Psoas muscle (tissue), 8 donors: Measurements from ENCODE around the gene SFTA2. TPM values are rescaled to one million over a fixed set of nuclear protein-coding genes. Genes with fewer than 3 reads are reported as not detected.
A peak's percentile ranks its signal among the peaks of the same experiment; 100 is the strongest.

ENCODE experiments used
- ATAC-seq, 4 donors: fragments of 200-7000 bp; cut with Tn5 transposase; one replicate each; pipeline ENCODE4 v1.9.1; 2020; ENCODE audit warnings: moderate library complexity in 3 of 4, mild to moderate bottlenecking in 2 of 4
- DNase-seq, 2 donors: peaks; one replicate each; pipeline ENCODE4 v3.0.0-alpha.2; 2020
- H3K27ac ChIP-seq: fragments of 200-600 bp; one replicate; pipeline ENCODE4 v1.8.0; 2022
- H3K27me3 ChIP-seq, 3 donors: fragments of 200-600 bp in 1 of 3; one replicate each; pipeline versions ENCODE4 v1.6.1 to v1.8.0; 2013 to 2022; ENCODE audit warnings: low read length in 2 of 3, mild to moderate bottlenecking in 2 of 3, moderate library complexity in 1 of 3; ENCODE audit not compliant: insufficient read depth in 3 of 3
- H3K36me3 ChIP-seq, 2 donors: fragments of 200-600 bp in 1 of 2; one replicate each; pipeline versions ENCODE4 v1.6.1 to v1.8.0; 2013 to 2022; ENCODE audit warnings: low read depth in 1 of 2, mild to moderate bottlenecking in 1 of 2, moderate library complexity in 1 of 2; ENCODE audit not compliant: insufficient read depth in 1 of 2
- H3K4me1 ChIP-seq: fragments of 200-600 bp; one replicate; pipeline ENCODE4 v1.8.0; 2022
- H3K4me3 ChIP-seq: fragments of 200-600 bp; one replicate; pipeline ENCODE4 v1.8.0; 2022; ENCODE audit warnings: mild to moderate bottlenecking
- H3K9me3 ChIP-seq: fragments of 200-600 bp; one replicate; pipeline ENCODE4 v1.8.0; 2022
- CTCF ChIP-seq: fragments of 200-600 bp; IDR thresholded peaks from one replicate; pipeline ENCODE4 v1.8.0; 2022; ENCODE audit warnings: antibody characterized with exemption
- WGBS, 3 donors: extraction: QIAGEN DNeasy Blood & Tissue Kit; methylation state at CpG; one replicate each; pipeline versions ENCODE4 v1.1.6 to v1.1.7; 2013; 5-methylcytosine and 5-hydroxymethylcytosine counted together
- intact Hi-C, 2 donors: fragments of 100-400 bp; cut with DNase I; formaldehyde crosslinking; loops; one replicate each; pipeline versions ENCODE4 v1.11.0 to v1.14.2; 2022
- polyA plus RNA-seq, 3 donors: library from polyadenylated mRNA; stranded (reverse); fragments of 200-250 nt; gene quantifications; one replicate each; pipeline ENCODE4 v1.2.3, GENCODE V29; 2013
- total RNA-seq, 4 donors: library from RNA; stranded (reverse); fragmentation: NEBNext Ultra II Directional in 2 of 4; extraction: Animal tissue kit (Norgen Biotek cat#: 25700) in 2 of 4; gene quantifications; one replicate each; pipeline versions ENCODE4 v1.2.1 to v1.2.4, GENCODE V29; 2021 to 2023
- donor health status: healthy with polysubstance abuse.
- donor health status: DM: no; HTN: no; CAD: no; lungs with moderate emphysema.
- donor health status: Bipolar disorder and iron deficiency.
- donor health status: healthy.
- donor health status: DM: yes; HTN: yes; CAD: no.
- donor health status: DM: no; HTN: no; CAD: no.
- donor health status: DM: no; HTN: no; CAD: no.
- donor health status: DM: yes; HTN: yes; CAD: no.

The SFTA2 gene
- total and polyA plus RNA-seq, 7 donors = 0.13 to 0.14 TPM; not detected in 5

- Histone ChIP-seq H3K36me3 (peaks cover 0 to 64% of the 10 kb centered on the region in 2 donors), H3K27me3 (no peaks in the 10 kb centered on the region), H3K4me1 (no peaks in the 10 kb centered on the region), H3K9me3 (no peaks in the 10 kb centered on the region), H3K27ac (no peak overlapping the region), H3K4me3 (no peak overlapping the region)
- intact Hi-C loops = no loop called here
- ATAC-seq = peak in 1 of 4 donors; percentile 16
- 73 to 78% (median 76%) methylated on average over 22 to 23 of the region's 23 CpGs for WGBS, 3 donors
- no peak for TF ChIP-seq CTCF
- DNase-seq = no peak
These were observed 33.1 kb downstream of the SFTA2 start for GRCh38 chr6:30898750-30899360.

- H3K36me3 ChIP-seq = peaks cover 0 to 73% of the 10 kb centered on the region in 2 donors
These were observed 34.1 kb downstream of the SFTA2 start for GRCh38 chr6:30897882-30898281.

GRCh38 chr6:30896541-30896940, 35.4 kb downstream of the SFTA2 start:
- ATAC-seq (no peak), DNase-seq (no peak)
- H3K27me3 ChIP-seq = no peaks in the 10 kb centered on the region
- no peak for TF ChIP-seq CTCF
- H3K9me3 ChIP-seq = no peaks in the 10 kb centered on the region
- intact Hi-C loops = no loop called here
- H3K27ac ChIP-seq = no peak overlapping the region
- H3K4me1 ChIP-seq = no peaks in the 10 kb centered on the region
- H3K36me3 ChIP-seq = peaks cover 0 to 87% of the 10 kb centered on the region in 2 donors
- WGBS, 3 donors = 89 to 96% (median 93%) methylated on average over 13 of the region's 13 CpGs
- no peak overlapping the region for H3K4me3 ChIP-seq

More at GRCh38 chr6:30897882-30898281, 34.1 kb downstream of the SFTA2 start:
- 86 to 90% (median 87%) methylated on average over 16 of the region's 16 CpGs for WGBS, 3 donors
- Histone ChIP-seq H3K9me3 (no peaks in the 10 kb centered on the region), H3K27ac (no peak overlapping the region), H3K4me3 (no peak overlapping the region), H3K4me1 (no peaks in the 10 kb centered on the region), H3K27me3 (no peaks in the 10 kb centered on the region)
- ATAC-seq (no peak), DNase-seq (no peak)
- TF ChIP-seq CTCF = no peak
- intact Hi-C loops = no loop called here

GRCh38 chr6:30895343-30895742, 36.6 kb downstream of the SFTA2 start:
- Histone ChIP-seq H3K36me3 (peaks cover 0 to 97% of the 10 kb centered on the region in 2 donors), H3K27me3 (no peaks in the 10 kb centered on the region), H3K4me1 (no peaks in the 10 kb centered on the region), H3K4me3 (no peak overlapping the region), H3K27ac (no peak overlapping the region), H3K9me3 (no peaks in the 10 kb centered on the region)
- ATAC-seq (no peak), DNase-seq (no peak)
- WGBS, 3 donors = 74 to 86% (median 79%) methylated on average over 10 of the region's 10 CpGs
- intact Hi-C loops = no loop called here
- TF ChIP-seq CTCF = no peak

GRCh38 chr6:30894935-30895334, 37.0 kb downstream of the SFTA2 start:
- peaks cover 0 to 98% of the 10 kb centered on the region in 2 donors for H3K36me3 ChIP-seq

More at GRCh38 chr6:30894935-30895334, 37.0 kb downstream of the SFTA2 start:
- no peak for TF ChIP-seq CTCF
- Histone ChIP-seq H3K4me1 (no peaks in the 10 kb centered on the region), H3K27me3 (no peaks in the 10 kb centered on the region), H3K9me3 (no peaks in the 10 kb centered on the region), H3K27ac (no peak overlapping the region), H3K4me3 (no peak overlapping the region)
- ATAC-seq (no peak), DNase-seq (no peak)
- WGBS, 3 donors = 87 to 94% (median 92%) methylated on average over 3 of the region's 3 CpGs
- intact Hi-C loops = no loop called here
